ENCODE data around the gene ACSM6.

ACSM6 gene

GRCh38 chr10:95260909-95261552 is 67.0 kb downstream of the ACSM6 start:
- Histone ChIP-seq H3K9ac (ENCODE audit: low read depth, low read length) (peak overlapping the region; percentile 14; the same call in 1 of the 2 replicates), H3K4me1 (ENCODE audit: insufficient read depth, low read length) (peaks cover 26% of the 10 kb centered on the region), H3K4me3 (ENCODE audit: low read length) (no peak overlapping the region), H3K27me3 (ENCODE audit: insufficient read depth, low read length) (no peaks in the 10 kb centered on the region), H3K9me3 (ENCODE audit: insufficient read depth, low read depth, low read length) (peaks cover 5% of the 10 kb centered on the region; the same call in 1 of the 2 replicates), H3K27ac (ENCODE audit: low read length) (no peak overlapping the region), H3K36me3 (ENCODE audit: insufficient read depth, low read depth, low read length) (peaks cover 69% of the 10 kb centered on the region)

DNA sequence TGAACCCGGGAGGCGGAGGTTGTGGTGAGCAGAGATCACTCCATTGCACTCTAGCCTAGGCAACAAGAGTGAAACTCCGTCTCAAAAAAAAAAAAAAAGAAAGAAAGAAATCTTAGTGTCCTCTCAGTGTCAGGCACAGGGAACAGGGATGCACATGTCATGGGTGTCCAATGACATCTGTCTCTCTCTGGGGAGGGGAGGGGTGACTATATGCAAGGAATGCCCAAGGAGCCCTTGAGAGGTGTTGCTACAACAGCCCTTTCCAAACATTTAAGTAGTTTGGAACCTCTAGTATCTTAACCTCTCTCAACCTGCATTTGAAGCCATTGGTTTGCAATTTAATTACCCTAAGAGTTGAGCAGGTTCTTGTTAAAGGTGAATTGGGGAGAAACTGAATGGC is 67.9 kb downstream of the ACSM6 start:
- Histone ChIP-seq H3K4me3 (ENCODE audit: low read length) (no peak overlapping the region), H3K36me3 (ENCODE audit: insufficient read depth, low read depth, low read length) (peaks cover 69% of the 10 kb centered on the region), H3K9ac (ENCODE audit: low read depth, low read length) (no peak overlapping the region)

DNA sequence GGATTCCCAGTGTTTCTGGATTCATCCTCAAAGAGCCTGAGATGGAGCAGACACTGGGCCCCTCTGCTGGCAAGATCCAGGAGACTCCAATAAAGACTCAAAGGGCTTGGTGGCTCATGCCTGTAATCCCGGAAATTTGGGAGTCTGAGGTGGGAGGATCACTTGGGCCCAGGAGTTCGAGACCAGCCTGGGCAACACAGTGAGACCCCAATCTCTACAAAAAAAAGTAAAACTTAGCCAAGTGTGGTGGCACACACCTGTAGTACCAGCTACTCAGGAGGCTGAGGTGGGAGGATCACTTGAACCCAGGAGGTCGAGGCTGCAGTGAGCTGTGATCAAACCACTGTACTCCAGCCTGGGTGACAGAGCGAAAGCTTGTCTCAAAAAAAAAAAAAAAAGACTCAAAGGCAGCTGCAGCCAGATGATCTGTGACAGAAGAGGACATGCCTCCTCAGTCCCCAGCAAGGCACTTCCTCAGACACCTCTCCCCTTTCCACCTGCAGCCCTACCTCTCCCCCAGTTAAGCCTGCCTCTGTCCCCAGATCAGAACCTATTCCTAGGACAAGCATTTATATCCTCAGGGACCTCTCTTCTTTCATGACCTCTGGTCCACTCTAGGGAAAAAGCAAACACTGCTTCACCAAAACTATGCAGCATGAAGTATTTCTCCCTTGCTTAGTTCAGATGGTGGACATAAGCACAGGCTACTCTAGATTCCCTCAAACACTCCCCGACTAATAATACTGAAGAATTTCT is 68.9 kb downstream of the ACSM6 start:
- Histone ChIP-seq H3K4me1 (ENCODE audit: insufficient read depth, low read length) (peaks cover 37% of the 10 kb centered on the region), H3K36me3 (ENCODE audit: insufficient read depth, low read depth, low read length) (peaks cover 69% of the 10 kb centered on the region), H3K9ac (ENCODE audit: low read depth, low read length) (no peak overlapping the region), H3K4me3 (ENCODE audit: low read length) (no peak overlapping the region), H3K9me3 (ENCODE audit: insufficient read depth, low read depth, low read length) (no peaks in the 10 kb centered on the region), H3K27ac (ENCODE audit: low read length) (peak overlapping the region; percentile 13), H3K27me3 (ENCODE audit: insufficient read depth, low read length) (no peaks in the 10 kb centered on the region)

More for the DNA sequence above, 67.9 kb downstream of the ACSM6 start:
- H3K27ac ChIP-seq (ENCODE audit: low read length): no peak overlapping the region
- no peaks in the 10 kb centered on the region for H3K27me3 ChIP-seq (ENCODE audit: insufficient read depth, low read length)
- H3K4me1 ChIP-seq (ENCODE audit: insufficient read depth, low read length): peaks cover 34% of the 10 kb centered on the region
- no peaks in the 10 kb centered on the region for H3K9me3 ChIP-seq (ENCODE audit: insufficient read depth, low read depth, low read length)

GRCh38 chr10:95263864-95264226 is 69.8 kb downstream of the ACSM6 start:
- H3K9me3 ChIP-seq (ENCODE audit: insufficient read depth, low read depth, low read length): no peaks in the 10 kb centered on the region

GRCh38 chr10:95264227-95265051 is 70.4 kb downstream of the ACSM6 start:
- H3K36me3 ChIP-seq (ENCODE audit: insufficient read depth, low read depth, low read length): peaks cover 68% of the 10 kb centered on the region

More at GRCh38 chr10:95263864-95264226, 69.8 kb downstream of the ACSM6 start:
- Histone ChIP-seq H3K9ac (ENCODE audit: low read depth, low read length) (peak overlapping the region; percentile 49; the same call in 1 of the 2 replicates), H3K4me1 (ENCODE audit: insufficient read depth, low read length) (peaks cover 37% of the 10 kb centered on the region), H3K36me3 (ENCODE audit: insufficient read depth, low read depth, low read length) (peaks cover 71% of the 10 kb centered on the region), H3K27me3 (ENCODE audit: insufficient read depth, low read length) (no peaks in the 10 kb centered on the region), H3K4me3 (ENCODE audit: low read length) (peak overlapping the region; percentile 21; the same call in 1 of the 2 replicates), H3K27ac (ENCODE audit: low read length) (peak overlapping the region; percentile 65)

DNA sequence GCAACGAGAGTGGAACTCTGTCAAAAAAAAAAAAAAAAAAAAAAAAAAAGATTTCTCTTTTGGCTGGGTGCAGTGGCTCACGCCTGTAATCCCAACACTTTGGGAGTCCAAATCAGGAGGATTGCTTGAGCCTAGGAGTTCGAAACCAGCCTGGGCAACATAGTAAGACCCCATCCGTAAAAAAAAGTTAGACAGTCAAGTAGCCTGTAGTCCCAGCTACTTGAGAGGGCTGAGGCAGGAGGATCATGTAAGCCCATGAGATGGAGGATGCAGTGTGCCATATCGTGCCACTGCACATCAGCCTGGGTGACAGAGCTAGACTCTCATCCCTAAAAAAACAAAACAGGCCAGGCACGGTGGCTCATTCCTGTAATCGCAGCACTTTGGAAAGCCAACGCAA is 71.5 kb downstream of the ACSM6 start:
- Histone ChIP-seq H3K36me3 (ENCODE audit: insufficient read depth, low read depth, low read length) (peaks cover 62% of the 10 kb centered on the region), H3K4me3 (ENCODE audit: low read length) (no peak overlapping the region), H3K9ac (ENCODE audit: low read depth, low read length) (no peak overlapping the region), H3K27ac (ENCODE audit: low read length) (no peak overlapping the region), H3K4me1 (ENCODE audit: insufficient read depth, low read length) (peaks cover 39% of the 10 kb centered on the region), H3K27me3 (ENCODE audit: insufficient read depth, low read length) (no peaks in the 10 kb centered on the region), H3K9me3 (ENCODE audit: insufficient read depth, low read depth, low read length) (no peaks in the 10 kb centered on the region)

More at GRCh38 chr10:95264227-95265051, 70.4 kb downstream of the ACSM6 start:
- peak overlapping the region; percentile 61; the same call in 1 of the 2 replicates for H3K9ac ChIP-seq (ENCODE audit: low read depth, low read length)
- H3K9me3 ChIP-seq (ENCODE audit: insufficient read depth, low read depth, low read length): no peaks in the 10 kb centered on the region
- H3K27me3 ChIP-seq (ENCODE audit: insufficient read depth, low read length): no peaks in the 10 kb centered on the region
- peak overlapping the region; percentile 82 for H3K27ac ChIP-seq (ENCODE audit: low read length)
- H3K4me1 ChIP-seq (ENCODE audit: insufficient read depth, low read length): peaks cover 39% of the 10 kb centered on the region
- peak overlapping the region; percentile 42; the same call in 1 of the 2 replicates for H3K4me3 ChIP-seq (ENCODE audit: low read length)

DNA sequence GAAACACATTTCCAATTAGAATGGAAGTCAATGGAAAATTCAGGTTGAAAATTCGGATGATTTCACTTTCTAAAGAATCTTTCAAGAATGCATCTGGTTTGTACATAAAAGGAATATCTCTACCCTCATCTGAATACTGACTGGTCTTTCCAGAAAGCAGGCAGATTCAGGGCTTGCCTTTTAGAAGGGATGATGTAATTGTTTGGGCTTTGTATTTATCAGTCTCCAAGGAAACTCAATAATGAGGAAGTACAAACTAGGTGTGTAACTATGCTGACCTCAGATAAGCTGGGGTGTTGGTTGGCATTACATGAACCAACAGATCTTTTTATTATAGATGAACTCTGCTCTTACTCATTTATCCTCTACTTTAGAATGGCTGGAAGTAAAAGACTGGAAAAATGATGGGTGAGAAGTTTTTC is 72.6 kb downstream of the ACSM6 start:
- peak overlapping the region; percentile 32; the same call in 1 of the 2 replicates for H3K9ac ChIP-seq (ENCODE audit: low read depth, low read length)
- H3K27me3 ChIP-seq (ENCODE audit: insufficient read depth, low read length): no peaks in the 10 kb centered on the region
- peaks cover 56% of the 10 kb centered on the region for H3K36me3 ChIP-seq (ENCODE audit: insufficient read depth, low read depth, low read length)
- no peak overlapping the region for H3K4me3 ChIP-seq (ENCODE audit: low read length)
- H3K9me3 ChIP-seq (ENCODE audit: insufficient read depth, low read depth, low read length): no peaks in the 10 kb centered on the region
- peaks cover 32% of the 10 kb centered on the region for H3K4me1 ChIP-seq (ENCODE audit: insufficient read depth, low read length)
- H3K27ac ChIP-seq (ENCODE audit: low read length): no peak overlapping the region

GRCh38 chr10:95267251-95267650 is 73.2 kb downstream of the ACSM6 start:
- peaks cover 51% of the 10 kb centered on the region for H3K36me3 ChIP-seq (ENCODE audit: insufficient read depth, low read depth, low read length)
- peaks cover 32% of the 10 kb centered on the region for H3K4me1 ChIP-seq (ENCODE audit: insufficient read depth, low read length)
- no peak overlapping the region for H3K27ac ChIP-seq (ENCODE audit: low read length)
- no peak overlapping the region for H3K4me3 ChIP-seq (ENCODE audit: low read length)
- no peaks in the 10 kb centered on the region for H3K27me3 ChIP-seq (ENCODE audit: insufficient read depth, low read length)
- H3K9me3 ChIP-seq (ENCODE audit: insufficient read depth, low read depth, low read length): no peaks in the 10 kb centered on the region
- H3K9ac ChIP-seq (ENCODE audit: low read depth, low read length): no peak overlapping the region

- Histone ChIP-seq H3K9me3 (ENCODE audit: insufficient read depth, low read depth, low read length) (no peaks in the 10 kb centered on the region), H3K27ac (ENCODE audit: low read length) (no peak overlapping the region), H3K36me3 (ENCODE audit: insufficient read depth, low read depth, low read length) (peaks cover 41% of the 10 kb centered on the region), H3K9ac (ENCODE audit: low read depth, low read length) (no peak overlapping the region), H3K4me3 (ENCODE audit: low read length) (no peak overlapping the region), H3K4me1 (ENCODE audit: insufficient read depth, low read length) (peaks cover 28% of the 10 kb centered on the region), H3K27me3 (ENCODE audit: insufficient read depth, low read length) (no peaks in the 10 kb centered on the region)
Measured at GRCh38 chr10:95268438-95268837, 74.4 kb downstream of the ACSM6 start.

GRCh38 chr10:95273393-95274312 is 79.6 kb downstream of the ACSM6 start:
- peaks cover 11% of the 10 kb centered on the region for H3K36me3 ChIP-seq (ENCODE audit: insufficient read depth, low read depth, low read length)
- peaks cover 16% of the 10 kb centered on the region for H3K4me1 ChIP-seq (ENCODE audit: insufficient read depth, low read length)
- no peaks in the 10 kb centered on the region for H3K9me3 ChIP-seq (ENCODE audit: insufficient read depth, low read depth, low read length)
- no peak overlapping the region for H3K27ac ChIP-seq (ENCODE audit: low read length)
- H3K9ac ChIP-seq (ENCODE audit: low read depth, low read length): no peak overlapping the region
- H3K27me3 ChIP-seq (ENCODE audit: insufficient read depth, low read length): no peaks in the 10 kb centered on the region
- H3K4me3 ChIP-seq (ENCODE audit: low read length): no peak overlapping the region

Data from iPS-20b (cell line).